Body of pancreas (tissue), 4 donors: Measurements from ENCODE around the gene LRIG1.

Source experiments
- POLR2A ChIP-seq, 3 donors: fragments of 450-650 bp; IDR thresholded peaks; one replicate each; pipeline ENCODE4 v1.6.1; 2016; ENCODE audit warnings: antibody characterized with exemption in 3 of 3, mild to moderate bottlenecking in 2 of 3
- TF ChIP-seq, protein P1 (sequence below), 7 experiments: fragments of 450-650 bp in 4 of 7; fragments of 200-600 bp in 3 of 7; sonication (generic) in 3 of 7; IDR thresholded peaks; one replicate each; pipeline ENCODE4 v1.5.1; 2016 to 2019; ENCODE audit warnings: antibody characterized with exemption in 7 of 7

DNA sequence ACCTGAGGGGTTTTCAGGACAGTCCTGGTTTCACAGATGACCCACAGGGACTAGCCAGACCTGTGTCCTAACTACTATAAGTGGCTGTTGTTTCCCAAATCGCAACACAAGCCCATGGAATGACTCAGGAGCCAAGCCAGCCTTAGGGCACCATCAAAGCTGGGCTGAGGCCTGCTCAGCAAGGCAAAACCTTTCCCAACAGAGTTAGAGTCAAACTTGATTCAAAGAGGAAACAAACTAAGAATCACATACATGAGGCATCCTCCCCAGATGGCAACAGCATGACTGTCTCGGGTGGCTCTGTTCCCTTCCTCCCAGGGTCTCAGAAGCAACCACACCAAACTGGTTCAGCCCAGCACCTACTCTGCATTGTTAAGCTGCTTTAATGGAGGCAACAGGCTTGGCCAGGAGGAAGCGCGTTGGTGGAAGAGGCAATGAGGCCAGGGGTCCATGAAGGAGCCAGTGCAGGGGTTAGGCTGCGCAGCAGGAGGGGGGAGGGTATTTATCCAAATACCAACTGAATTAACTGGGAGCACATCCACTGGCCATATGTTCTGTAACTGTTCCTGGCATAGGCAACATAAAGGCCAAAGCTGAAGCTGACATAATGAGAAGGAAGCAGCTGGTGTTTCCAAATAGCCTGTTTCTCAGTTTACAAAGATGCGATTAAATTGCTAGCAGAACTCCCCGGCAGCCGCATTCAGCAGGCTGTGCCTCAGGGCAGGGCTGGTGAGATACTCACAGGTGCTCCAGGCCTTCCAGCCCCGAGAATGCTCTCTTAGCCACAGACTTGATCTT, 102.4 kb downstream of the LRIG1 start:
- TF ChIP-seq, protein P1, sequence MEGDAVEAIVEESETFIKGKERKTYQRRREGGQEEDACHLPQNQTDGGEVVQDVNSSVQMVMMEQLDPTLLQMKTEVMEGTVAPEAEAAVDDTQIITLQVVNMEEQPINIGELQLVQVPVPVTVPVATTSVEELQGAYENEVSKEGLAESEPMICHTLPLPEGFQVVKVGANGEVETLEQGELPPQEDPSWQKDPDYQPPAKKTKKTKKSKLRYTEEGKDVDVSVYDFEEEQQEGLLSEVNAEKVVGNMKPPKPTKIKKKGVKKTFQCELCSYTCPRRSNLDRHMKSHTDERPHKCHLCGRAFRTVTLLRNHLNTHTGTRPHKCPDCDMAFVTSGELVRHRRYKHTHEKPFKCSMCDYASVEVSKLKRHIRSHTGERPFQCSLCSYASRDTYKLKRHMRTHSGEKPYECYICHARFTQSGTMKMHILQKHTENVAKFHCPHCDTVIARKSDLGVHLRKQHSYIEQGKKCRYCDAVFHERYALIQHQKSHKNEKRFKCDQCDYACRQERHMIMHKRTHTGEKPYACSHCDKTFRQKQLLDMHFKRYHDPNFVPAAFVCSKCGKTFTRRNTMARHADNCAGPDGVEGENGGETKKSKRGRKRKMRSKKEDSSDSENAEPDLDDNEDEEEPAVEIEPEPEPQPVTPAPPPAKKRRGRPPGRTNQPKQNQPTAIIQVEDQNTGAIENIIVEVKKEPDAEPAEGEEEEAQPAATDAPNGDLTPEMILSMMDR (IDR thresholded peaks at IDR 0.05): no peak
- TF ChIP-seq POLR2A (IDR thresholded peaks at IDR 0.05): no peak
